KG1 (cell line): ENCODE data around the gene SCAPER.

Experiments used
- DNase-seq: peaks from one replicate; lab custom pipeline; 2025; lab: John Stamatoyannopoulos, UW

Gene SCAPER

DNA sequence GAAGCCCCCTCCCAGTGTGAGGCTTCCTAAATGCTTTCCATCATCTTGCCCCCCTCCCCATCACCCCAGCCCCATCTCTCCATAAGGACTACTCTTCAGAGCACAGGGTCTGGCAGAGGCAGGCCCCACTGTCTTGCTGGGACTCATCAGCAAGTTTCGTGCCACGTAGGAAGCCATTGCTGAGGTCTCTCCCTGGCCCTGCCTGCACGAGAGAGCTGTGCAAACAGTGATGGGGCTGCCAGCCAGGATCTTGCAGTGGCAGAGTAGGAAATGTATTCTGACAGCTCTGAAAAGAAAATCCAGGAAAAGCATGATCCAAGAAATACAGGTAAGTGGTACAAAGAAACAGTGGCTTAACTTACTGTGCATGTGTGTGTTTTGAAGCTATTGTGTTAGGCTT, 546.0 kb downstream of the SCAPER start:
- DNase-seq, result no peak

DNA sequence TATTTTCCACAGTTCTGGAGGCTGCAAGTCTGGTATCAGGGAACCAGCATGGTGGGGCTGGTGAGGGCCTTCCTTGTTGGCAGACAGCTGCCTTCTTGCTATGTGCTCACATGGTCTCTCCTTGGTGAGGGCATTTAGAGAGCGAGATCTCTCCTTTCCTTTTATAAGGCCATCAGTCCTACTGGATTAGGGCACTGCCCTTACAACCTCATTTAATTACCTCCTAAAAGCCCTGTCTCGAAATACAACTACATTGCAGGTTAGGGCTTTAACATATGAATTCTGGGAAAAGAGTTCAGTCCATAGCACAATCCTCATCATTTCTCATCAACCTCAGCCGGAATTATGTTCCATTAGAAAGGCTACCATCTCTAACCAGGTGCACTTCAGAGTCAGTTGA, 546.7 kb downstream of the SCAPER start:
- no peak for DNase-seq

DNA sequence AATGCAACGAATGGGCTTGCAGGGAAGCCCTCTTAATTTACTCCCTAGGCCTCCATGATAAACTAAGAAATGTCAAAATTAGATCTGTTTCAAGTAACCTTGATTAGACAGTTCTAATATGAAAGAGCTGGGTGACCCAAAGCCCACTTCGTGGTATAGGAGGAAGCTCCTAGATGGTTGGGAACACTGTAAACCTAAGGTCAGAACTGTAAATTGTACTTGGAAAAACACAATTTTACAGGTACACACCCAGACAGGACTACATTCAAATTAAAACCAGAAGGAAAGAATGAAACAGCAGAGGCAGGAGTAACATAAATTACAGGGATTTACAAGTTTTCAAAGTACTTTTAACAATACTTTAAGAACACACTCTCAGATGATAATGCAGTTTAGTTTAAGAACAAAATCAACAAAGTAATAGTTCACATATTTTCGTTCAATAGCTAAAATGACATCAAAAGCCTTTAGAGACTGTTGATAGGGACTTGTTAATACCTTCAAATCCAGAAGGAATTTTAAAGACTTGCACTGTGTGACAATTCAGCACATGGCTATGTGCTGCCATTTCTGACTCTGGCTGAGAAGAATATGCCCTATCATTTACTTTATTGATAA, 550.2 kb downstream of the SCAPER start:
- no peak for DNase-seq

DNA sequence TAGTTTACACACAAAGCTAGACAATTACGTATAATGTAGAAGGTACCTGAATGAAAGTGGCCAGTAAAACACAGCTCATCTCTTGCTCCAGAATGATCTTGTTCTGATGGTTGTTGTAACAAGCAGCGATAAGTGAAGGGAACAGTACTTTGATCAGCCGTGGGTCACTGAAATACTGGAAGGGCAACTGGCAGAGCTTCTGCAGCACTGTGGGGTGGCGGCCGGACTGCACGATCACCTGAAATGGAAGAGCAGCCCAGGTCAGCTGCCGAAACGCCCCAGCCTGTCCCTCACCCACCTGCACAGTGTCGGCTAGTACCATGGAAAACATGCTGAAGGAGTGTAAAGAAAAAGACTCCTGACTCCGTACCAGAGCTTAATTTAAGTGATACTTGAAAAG, 551.2 kb downstream of the SCAPER start:
- no peak for DNase-seq

DNA sequence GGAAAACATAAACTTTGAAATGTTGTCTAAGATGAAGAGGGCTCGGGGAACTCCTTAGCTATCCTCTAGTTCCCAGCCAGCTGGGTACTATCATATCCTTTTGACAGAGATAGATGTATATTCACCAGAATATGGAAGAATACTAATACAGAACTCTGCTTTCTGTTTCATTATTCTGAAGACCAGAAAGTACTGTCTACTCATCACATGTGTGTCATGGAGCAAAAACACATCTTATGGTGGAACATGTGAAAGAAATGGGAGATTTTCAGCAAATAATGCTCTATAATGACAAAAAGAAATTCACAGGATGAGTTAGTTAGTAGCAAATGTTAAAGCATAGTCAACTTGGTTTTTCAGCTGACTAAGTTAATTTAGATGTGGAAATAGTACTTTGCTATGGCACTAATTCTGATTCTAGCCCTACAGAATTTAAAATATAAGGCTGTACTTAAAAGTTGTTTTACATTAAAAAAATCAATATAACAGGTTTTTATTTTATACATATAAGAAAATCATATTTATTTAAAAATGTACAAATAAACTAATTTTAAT, 552.0 kb downstream of the SCAPER start:
- DNase-seq, result no peak

DNA sequence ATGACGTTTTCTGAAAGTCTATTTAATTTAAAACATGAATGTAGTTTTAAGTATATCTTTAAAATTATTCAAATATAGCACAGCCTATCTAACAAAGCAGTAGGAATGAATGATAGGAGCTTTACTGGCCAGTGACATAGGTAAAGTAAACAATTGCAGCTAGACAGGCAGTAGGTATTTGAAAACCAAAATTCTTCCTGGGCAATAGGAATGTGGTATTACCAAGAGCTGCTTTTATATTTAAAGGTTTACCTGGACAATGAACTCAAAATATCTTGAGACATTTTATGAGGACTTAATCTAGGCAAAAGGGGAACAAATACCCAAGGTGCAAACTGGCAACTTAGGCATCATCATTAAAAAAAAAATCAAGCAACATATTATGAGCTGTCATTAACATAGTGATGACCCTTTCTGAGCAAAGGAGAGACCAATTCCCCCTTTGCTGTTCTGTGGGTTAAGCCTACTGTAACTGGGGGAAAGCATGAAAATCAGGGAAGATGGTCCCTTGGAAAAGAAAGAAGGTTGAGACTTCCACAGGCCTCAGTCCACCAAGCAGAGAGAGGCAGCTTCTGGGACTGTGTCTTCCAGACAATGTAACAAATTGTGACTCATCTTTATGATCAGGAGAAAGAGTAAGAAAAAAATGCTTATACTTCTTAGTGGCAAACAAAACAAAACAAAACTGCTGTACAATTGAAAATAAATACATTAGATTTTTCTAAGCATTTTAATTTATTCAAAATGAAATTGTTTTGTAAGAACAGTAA, 555.7 kb downstream of the SCAPER start:
- DNase-seq, result no peak

DNA sequence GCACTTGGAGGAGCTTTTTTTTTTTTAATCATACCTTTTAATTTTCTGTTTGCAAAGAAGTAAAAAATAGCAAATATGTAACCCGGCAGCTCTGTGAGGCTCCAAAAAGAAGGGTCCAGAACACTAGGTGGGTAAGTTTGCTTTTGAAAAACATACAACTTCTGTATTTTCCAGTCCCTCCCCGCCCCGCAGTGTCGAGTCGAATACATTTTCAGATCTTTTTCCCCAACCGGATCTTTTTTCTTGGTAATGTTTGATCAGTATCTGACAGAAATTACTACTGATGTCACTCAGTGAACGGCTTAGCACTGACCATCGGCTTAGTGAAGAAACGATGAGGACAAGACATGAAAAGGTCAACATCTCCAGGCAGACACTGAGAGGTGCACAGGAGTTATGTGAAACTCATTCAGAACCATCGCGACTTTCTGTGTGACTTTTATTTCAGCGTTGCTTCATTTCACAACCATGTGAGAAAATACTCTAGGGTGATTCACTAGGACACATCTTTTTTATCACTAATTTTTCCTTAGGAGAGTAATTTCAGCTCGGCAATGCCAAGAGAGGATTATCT, 557.6 kb downstream of the SCAPER start:
- DNase-seq, result no peak

DNA sequence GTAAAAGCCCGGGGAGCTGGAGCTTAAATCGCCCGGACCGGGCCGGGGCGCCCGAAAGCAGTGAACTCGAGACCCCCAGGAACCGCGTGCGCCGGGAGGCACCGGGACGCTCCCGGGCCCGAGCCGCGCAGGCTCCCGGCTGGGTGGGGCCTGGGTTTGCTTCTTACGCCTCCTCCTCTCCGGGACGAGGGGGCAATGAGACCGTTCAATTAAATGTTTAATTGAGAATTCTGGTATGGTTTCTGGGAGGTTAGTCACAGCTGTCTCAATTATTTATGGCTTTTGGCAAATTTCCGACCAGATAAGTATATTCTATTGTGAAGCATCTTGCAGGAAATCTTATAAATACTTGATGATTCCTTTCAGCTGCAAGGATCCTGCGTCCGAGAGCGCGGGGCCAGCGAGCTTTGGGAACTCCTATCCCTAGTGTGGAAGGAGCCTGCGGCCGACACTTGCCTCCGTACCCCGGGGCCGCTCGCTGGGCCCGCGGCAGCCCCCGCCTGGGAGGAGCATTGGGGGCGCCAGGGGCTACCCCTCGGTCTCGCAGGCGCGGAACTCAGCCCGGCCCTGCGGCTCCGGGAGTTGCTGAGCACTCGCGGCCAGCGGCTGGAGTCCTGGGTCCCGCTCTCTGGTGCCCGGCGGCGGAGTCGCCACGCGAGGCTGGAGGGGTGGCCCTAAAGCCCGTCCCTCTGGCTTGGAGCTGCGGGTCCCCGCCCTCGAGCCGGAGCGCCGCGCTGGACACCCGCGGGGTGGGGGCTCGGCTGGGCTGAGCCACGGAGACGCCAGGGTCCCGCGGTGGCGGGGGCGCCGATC, 558.3 kb downstream of the SCAPER start:
- DNase-seq, result no peak

DNA sequence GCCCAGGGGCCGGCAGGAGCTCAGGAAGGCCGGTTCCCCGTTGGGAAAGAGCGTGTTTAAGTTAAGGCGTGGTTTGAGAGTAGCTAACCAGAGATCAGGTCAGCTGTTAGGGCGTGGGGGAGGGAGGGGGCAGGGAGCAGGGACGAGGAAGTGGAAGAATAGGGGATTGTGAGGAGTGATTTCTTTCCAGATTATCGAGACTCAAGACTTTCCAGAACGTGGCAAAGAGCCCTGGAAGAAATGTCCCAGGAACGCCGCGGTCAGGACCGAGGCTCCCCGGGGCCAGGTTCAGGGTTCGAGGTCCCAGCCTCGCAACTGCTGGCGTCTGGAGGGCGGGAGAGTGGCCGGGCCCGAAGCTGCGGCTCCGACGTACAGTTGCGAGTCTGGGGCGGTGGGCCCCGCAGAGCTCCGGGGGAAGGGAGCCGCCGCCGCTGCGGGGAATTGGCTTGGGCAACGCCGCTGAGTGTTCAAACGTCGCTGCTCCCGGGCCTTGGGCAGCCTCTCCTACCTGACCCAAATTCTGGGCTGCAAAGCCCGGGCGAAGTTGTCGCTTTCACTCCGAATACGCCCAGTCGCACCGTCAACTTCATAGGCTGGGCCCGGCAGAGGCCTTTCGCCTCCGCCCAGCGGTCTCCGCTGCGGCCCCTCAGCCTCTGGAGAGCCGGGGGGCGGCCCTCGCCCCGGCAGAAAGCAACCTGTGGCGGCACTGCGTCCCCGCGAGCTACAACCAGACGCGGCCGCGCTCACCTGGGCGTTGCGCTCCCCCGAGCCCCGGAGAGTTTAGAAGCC, 559.1 kb downstream of the SCAPER start:
- no peak for DNase-seq

DNA sequence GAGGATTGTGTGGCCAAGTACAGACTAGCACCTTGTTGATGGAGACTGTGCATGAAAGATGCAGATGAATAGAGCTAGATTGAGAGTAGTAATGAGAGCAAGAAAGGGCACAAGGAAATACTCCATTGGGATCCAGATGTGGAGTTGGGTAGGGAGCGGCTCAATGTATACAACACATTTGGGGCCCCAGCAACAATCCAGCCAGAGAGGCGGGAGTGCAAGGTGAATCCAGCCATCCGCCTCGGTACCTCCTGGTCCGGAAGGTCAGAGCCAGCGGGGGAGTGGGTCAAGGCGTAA, 559.6 kb downstream of the SCAPER start:
- DNase-seq, result no peak

DNA sequence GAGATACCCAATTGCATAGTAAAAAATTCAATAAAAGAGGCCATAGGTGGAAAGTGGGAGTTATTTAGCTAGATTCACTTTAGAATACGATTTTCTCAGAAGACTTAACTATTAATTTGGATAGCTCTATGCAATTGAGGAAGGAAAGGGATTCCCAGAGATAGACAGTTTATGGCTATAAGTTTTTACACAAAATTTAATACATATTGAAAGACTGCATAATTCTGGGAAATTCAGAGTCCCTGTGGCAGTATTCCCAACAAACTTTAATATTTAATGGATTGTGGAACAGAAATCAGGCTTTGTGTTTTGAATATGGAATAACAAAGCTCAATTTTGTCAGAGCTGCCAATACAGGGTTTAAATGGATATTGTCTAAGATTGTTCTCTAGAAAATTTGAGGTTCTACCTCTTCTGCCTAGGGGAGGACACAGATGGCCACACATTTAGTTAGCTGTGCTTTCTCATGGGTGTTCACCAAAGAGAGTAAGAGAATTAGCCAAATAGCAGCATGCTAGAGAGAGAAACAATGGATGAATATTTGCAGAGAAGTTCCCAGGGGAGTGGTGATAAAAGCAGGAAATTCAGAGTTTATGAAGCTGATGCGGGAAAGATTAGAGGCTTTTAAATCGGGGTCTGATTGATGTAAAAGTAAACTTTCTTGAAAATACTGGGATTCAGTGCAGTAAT, 560.1 kb downstream of the SCAPER start:
- no peak for DNase-seq

DNA sequence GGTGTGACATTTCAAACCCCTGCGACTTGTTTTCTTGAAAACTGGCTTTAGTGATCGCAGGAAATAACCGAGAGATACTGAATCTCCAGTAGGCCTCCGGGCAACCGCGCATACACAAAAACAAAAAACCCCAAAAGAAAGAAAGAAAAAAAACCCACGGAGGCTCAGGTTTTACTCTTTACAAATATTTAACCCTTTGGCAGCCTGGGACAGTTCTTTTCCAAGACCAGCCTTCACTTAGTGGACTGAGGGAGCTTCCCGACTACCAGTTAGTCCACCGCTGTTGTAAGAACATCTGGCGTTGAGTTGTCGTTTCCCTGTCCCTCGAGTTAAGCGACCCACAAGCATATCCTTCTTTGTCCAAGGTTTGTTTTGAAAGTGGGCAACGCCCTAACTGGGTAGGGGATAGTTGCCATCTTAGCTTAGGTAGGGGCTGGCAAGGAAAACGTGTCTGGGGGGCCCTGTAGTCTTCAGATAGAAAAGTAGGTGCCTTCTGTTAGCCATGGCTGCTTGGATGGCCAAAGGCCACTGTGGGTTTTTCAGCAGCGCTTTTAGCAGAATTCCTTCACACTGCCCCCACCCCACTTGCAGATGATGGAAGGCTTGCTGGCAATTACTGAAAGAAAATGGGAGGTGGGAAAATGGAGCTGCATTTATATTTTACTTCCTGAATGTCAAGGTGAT, 561.7 kb downstream of the SCAPER start:
- DNase-seq, result no peak

DNA sequence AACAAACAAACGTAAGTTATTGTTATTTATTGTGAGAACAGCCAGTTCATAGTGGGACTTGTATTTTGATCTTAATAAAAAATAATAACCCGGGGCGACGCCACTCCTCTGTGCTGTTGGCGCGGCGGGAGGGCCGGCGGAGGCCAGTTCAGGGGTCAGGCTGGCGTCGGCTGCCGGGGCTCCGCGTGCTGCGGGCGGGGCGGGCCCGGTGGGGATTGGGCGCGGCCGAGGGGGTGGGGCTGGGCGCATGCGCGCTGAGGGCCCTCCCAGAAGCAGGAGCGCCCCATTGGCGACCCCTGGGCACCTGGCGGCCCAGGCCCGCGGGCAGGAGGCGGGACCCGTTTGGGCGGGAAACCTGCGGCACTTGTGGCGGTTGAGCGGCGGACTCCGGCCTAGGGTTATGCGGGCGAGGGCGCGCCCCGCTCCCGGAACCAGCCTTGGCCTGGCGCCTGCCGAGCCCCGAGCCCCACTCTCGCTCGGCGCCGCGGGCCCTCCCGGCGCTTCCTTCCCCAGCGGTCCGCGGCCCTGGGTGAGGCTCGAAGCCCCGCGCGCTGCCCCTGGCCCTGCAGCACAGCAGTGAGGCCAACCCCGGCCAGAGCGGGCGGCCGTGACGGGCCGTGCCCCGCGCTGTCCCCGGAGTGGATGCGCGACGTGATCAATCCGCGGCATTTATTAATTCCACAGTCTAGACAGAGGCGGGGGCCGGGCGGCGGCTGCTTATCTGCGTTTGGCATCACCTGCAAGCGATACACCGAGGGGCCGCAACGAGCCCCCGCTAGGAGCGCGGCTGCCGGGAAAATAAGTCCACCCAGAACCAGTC, 562.5 kb downstream of the SCAPER start:
- no peak for DNase-seq

DNA sequence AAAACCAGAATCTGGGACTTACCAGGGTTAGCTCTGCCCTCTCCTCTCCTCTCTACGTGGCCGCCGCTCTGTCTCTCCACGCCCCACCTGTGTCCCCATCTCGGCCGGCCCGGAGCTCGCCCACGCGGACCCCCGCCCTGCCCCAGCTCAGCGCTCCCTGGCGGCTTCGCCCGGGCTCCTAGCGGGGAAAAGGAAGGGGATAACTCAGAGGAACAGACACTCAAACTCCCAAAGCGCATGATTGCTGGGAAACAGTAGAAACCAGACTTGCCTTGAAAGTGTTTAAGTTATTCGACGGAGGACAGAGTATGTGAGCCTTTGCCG, 563.1 kb downstream of the SCAPER start:
- no peak for DNase-seq

DNA sequence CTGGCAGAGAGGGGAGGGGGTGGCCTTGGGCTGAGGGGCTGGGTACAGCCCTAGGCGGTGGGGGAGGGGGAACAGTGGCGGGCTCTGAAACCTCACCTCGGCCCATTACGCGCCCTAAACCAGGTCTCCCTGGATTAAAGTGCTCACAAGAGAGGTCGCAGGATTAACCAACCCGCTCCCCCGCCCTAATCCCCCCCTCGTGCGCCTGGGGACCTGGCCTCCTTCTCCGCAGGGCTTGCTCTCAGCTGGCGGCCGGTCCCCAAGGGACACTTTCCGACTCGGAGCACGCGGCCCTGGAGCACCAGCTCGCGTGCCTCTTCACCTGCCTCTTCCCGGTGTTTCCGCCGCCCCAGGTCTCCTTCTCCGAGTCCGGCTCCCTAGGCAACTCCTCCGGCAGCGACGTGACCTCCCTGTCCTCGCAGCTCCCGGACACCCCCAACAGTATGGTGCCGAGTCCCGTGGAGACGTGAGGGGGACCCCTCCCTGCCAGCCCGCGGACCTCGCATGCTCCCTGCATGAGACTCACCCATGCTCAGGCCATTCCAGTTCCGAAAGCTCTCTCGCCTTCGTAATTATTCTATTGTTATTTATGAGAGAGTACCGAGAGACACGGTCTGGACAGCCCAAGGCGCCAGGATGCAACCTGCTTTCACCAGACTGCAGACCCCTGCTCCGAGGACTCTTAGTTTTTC, 563.6 kb downstream of the SCAPER start:
- DNase-seq, result no peak

DNA sequence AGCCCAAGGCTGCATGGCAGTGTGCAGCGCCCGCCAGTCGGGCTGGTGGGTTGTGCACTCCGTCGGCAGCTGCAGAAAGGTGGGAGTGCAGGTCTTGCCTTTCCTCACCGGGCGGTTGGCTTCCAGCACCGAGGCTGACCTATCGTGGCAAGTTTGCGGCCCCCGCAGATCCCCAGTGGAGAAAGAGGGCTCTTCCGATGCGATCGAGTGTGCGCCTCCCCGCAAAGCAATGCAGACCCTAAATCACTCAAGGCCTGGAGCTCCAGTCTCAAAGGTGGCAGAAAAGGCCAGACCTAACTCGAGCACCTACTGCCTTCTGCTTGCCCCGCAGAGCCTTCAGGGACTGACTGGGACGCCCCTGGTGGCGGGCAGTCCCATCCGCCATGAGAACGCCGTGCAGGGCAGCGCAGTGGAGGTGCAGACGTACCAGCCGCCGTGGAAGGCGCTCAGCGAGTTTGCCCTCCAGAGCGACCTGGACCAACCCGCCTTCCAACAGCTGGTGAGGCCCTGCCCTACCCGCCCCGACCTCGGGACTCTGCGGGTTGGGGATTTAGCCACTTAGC, 564.3 kb downstream of the SCAPER start:
- no peak for DNase-seq

DNA sequence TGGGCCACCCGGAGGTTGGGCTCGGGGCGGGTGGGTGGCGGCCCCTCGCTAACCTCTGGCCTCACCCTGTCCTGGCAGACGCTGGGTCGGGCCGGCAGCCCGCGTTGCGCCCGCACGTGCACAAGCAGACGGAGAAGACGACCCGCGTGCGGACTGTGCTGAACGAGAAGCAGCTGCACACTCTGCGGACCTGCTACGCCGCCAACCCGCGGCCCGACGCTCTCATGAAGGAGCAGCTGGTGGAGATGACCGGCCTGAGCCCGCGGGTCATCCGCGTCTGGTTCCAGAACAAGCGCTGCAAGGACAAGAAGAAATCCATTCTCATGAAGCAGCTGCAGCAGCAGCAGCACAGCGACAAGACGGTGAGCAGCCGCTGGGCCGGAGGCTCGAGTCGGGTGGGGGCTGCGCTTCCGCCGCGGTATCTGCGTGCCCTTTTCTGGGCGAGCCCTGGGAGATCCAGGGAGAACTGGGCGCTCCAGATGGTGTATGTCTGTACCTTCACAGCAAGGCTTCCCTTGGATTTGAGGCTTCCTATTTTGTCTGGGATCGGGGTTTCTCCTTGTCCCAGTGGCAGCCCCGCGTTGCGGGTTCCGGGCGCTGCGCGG, 564.8 kb downstream of the SCAPER start:
- DNase-seq, result peak; percentile 22
